Mammary epithelial cell (primary cell): Measurements from ENCODE around the gene POU6F2.

ENCODE experiments used
- EZH2 ChIP-seq: IDR thresholded peaks from 2 replicates; pipeline ENCODE4 v1.6.1; 2012; ENCODE audit warnings: low read length, inconsistent platforms, borderline replicate concordance
- TF ChIP-seq, protein P1 (sequence below), 2 donors: IDR thresholded peaks in 1 of 2; conservative IDR thresholded peaks in 1 of 2; 2 replicates each; pipeline ENCODE4 v1.5.1; 2011 to 2012; ENCODE audit warnings: inconsistent platforms in 2 of 2, low read length in 2 of 2, mild to moderate bottlenecking in 2 of 2, control low read depth in 1 of 2, low read depth in 1 of 2; ENCODE audit not compliant: insufficient read depth in 1 of 2; ENCODE audit errors: extremely low read depth in 1 of 2

DNA sequence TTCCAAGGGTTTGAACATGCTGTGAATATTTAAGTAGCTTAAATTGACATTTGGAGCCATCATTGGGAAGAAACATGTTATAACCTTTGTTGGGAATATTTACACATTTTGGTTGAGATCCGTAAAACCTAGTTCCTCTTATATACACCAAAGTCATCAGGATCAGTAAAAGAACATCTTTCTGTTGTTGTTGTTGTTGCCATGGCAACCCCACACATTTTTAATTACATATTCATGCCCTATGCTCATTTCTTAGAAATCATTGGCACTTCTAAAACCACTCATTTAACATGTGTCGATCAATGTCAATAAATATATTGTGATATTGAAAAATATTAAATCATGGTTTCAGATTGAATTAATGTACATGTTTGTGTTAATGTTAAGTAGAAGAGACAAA, 122.6 kb downstream of the POU6F2 start:
- TF ChIP-seq, protein P1, sequence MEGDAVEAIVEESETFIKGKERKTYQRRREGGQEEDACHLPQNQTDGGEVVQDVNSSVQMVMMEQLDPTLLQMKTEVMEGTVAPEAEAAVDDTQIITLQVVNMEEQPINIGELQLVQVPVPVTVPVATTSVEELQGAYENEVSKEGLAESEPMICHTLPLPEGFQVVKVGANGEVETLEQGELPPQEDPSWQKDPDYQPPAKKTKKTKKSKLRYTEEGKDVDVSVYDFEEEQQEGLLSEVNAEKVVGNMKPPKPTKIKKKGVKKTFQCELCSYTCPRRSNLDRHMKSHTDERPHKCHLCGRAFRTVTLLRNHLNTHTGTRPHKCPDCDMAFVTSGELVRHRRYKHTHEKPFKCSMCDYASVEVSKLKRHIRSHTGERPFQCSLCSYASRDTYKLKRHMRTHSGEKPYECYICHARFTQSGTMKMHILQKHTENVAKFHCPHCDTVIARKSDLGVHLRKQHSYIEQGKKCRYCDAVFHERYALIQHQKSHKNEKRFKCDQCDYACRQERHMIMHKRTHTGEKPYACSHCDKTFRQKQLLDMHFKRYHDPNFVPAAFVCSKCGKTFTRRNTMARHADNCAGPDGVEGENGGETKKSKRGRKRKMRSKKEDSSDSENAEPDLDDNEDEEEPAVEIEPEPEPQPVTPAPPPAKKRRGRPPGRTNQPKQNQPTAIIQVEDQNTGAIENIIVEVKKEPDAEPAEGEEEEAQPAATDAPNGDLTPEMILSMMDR (conservative IDR thresholded peaks at IDR 0.05 in 1 of 2, IDR thresholded peaks at IDR 0.05 in 1 of 2; ENCODE audit: extremely low read depth in 1 of 2, insufficient read depth in 1 of 2, low read depth in 1 of 2, low read length in 2 of 2), result no peak
- TF ChIP-seq EZH2, result no peak
